Tibial artery (tissue), 4 donors: ENCODE data around the gene GRAMD1B.

Source experiments
- DNase-seq, 2 donors: peaks; one replicate each; pipeline ENCODE4 v3.0.0-alpha.2; 2019
- H3K27ac ChIP-seq, 2 donors: fragments of 200-600 bp; sonication (generic) in 1 of 2; 1 replicate in 1 of 2; 2 replicates in 1 of 2; pipeline ENCODE4 v1.5.1; 2018 to 2019; ENCODE audit warnings: mild to moderate bottlenecking in 1 of 2
- H3K27me3 ChIP-seq, 2 donors: fragments of 200-600 bp; sonication (generic) in 1 of 2; one replicate each; pipeline versions ENCODE4 v1.5.1 to v1.6.0; 2016 to 2019
- H3K36me3 ChIP-seq, 3 donors: fragments of 200-600 bp; sonication (generic) in 2 of 3; one replicate each; pipeline ENCODE4 v1.5.1; 2016 to 2019; ENCODE audit warnings: mild to moderate bottlenecking in 2 of 3
- H3K4me1 ChIP-seq, 4 donors: fragments of 200-600 bp; sonication (generic) in 2 of 4; 1 replicate in 3 of 4; 2 replicates in 1 of 4; pipeline ENCODE4 v1.5.1; 2016 to 2019
- H3K4me3 ChIP-seq, 2 donors: fragments of 200-600 bp; sonication (generic) in 1 of 2; 1 replicate in 1 of 2; 2 replicates in 1 of 2; pipeline ENCODE4 v1.5.1; 2018 to 2019; ENCODE audit warnings: mild to moderate bottlenecking in 2 of 2
- H3K9me3 ChIP-seq, 3 donors: fragments of 200-600 bp; sonication (generic) in 1 of 3; one replicate each; pipeline ENCODE4 v1.5.1; 2016 to 2019
- CTCF ChIP-seq, 2 experiments: fragments of 200-600 bp in 1 of 2; fragments of 450-650 bp in 1 of 2; IDR thresholded peaks; one replicate each; pipeline ENCODE4 v1.5.1; 2017 to 2019; ENCODE audit warnings: antibody characterized with exemption in 2 of 2, mild to moderate bottlenecking in 1 of 2, moderate library complexity in 1 of 2
- intact Hi-C: fragments of 100-400 bp; cut with DNase I; formaldehyde crosslinking; loops from one replicate; pipeline ENCODE4 v1.15.0; 2023; ENCODE audit warnings: low total_unique reads

GRAMD1B gene

DNA sequence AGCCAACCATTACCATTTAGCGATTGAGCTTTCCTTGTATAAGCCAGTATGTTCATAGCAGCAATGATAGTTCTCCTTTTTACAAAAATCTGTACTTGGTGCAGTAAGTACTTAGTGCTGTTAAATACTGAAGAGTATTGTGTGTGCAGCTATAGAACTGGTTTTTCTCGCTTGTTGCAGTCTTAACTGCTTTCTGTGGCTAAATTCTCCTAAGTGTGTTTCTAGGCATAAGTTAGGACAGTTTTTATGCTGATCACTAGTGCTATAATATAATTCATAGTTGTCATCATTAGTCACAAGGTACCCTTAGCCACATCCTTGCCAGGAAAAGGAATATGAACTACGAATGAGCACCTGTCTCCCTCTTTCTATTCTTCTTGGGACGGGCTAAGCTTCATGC lies 107.7 kb downstream of the GRAMD1B start:
- Histone ChIP-seq H3K36me3 (no peaks in the 10 kb centered on the region), H3K4me1 (no peaks in the 10 kb centered on the region), H3K27me3 (no peaks in the 10 kb centered on the region), H3K4me3 (no peak overlapping the region), H3K9me3 (no peaks in the 10 kb centered on the region), H3K27ac (no peak overlapping the region)
- no peak for DNase-seq
- TF ChIP-seq CTCF (IDR thresholded peaks at IDR 0.05), result no peak
- intact Hi-C loops, result no loop called here

DNA sequence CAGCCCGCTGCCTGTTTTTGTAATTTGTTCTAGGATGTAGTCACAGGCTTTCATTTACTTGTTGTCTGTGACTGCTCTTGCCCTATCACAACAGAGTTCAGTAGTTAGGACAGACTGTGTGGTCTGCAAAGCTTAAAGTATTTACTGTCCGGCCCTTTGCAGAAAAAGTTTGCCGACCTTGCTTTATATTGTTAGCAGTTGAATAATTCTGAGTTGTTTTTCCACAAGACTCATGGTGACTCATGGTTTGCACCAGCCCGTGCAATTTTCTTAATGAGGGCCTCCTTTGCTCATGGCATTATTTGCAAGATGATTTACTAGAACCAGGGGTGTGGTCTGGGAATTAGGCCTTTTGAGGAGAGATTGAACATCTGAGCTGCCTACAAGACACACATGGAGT lies 113.7 kb downstream of the GRAMD1B start:
- Histone ChIP-seq H3K36me3 (no peaks in the 10 kb centered on the region), H3K4me3 (no peak overlapping the region), H3K4me1 (no peaks in the 10 kb centered on the region), H3K9me3 (no peaks in the 10 kb centered on the region), H3K27ac (no peak overlapping the region), H3K27me3 (no peaks in the 10 kb centered on the region)
- intact Hi-C loops, result no loop called here
- no peak for DNase-seq
- no peak for TF ChIP-seq CTCF (IDR thresholded peaks at IDR 0.05)

DNA sequence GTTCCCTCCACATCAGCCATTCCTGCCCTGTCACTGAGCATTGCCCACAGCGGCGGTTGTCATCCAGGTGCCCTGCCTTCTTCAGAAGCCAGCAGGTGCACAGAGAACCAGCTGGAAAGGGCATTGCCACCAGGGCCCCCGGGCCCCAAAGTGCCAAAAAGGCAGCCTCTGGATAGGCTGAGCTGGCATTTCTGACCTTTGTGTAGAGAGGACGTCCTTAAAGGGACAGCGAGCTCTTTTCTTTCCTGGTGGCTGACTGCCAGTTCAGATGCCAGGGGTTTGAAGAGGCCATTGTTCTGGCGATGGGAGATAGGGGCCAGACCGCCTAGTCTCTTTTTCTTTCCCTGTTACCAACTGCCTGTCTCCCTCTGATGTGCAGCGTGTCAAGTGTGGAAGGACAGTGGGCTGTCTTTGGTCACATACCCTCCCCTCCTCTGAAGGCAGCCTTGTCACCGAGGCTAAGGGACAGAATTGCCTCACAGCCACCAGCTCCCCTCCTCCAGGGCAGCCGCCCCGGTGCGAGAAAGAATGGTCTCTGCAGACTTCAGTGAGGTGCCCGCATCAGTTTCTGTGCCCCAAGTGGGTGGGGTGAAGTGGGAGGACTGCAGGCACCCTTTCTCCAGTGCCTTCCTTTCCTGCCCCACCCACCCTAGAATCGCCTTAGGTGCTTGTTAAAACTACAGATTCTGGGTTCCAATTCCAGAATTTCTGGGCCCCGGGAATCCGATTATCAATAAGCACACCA lies 114.7 kb downstream of the GRAMD1B start:
- Histone ChIP-seq H3K27me3 (no peaks in the 10 kb centered on the region), H3K4me1 (no peaks in the 10 kb centered on the region), H3K36me3 (no peaks in the 10 kb centered on the region), H3K4me3 (no peak overlapping the region), H3K27ac (no peak overlapping the region), H3K9me3 (no peaks in the 10 kb centered on the region)
- no peak for TF ChIP-seq CTCF (IDR thresholded peaks at IDR 0.05)
- no peak for DNase-seq
- intact Hi-C loops, result no loop called here

GRCh38 chr11:123545726-123546270 lies 115.7 kb downstream of the GRAMD1B start:
- TF ChIP-seq CTCF (IDR thresholded peaks at IDR 0.05), result no peak
- no peaks in the 10 kb centered on the region for H3K9me3 ChIP-seq
- no peaks in the 10 kb centered on the region for H3K36me3 ChIP-seq
- no peak overlapping the region for H3K27ac ChIP-seq
- H3K4me1 ChIP-seq, result no peaks in the 10 kb centered on the region
- no peak overlapping the region for H3K4me3 ChIP-seq
- DNase-seq, result no peak
- H3K27me3 ChIP-seq, result no peaks in the 10 kb centered on the region
- intact Hi-C loops, result no loop called here

- DNase-seq, result no peak
- Histone ChIP-seq H3K9me3 (no peaks in the 10 kb centered on the region), H3K36me3 (no peaks in the 10 kb centered on the region), H3K4me3 (no peak overlapping the region), H3K4me1 (no peaks in the 10 kb centered on the region), H3K27me3 (no peaks in the 10 kb centered on the region), H3K27ac (no peak overlapping the region)
- TF ChIP-seq CTCF (IDR thresholded peaks at IDR 0.05), result no peak
- intact Hi-C loops, result no loop called here
These were observed 116.4 kb downstream of the GRAMD1B start for GRCh38 chr11:123546515-123546914.
